HT-29 (cell line): ENCODE data around the gene SLC43A3. TPM values are rescaled to one million over a fixed set of nuclear protein-coding genes. Genes with fewer than 3 reads are reported as not detected.

Experiments
- DNase-seq: peaks from one replicate; pipeline ENCODE4 v3.0.0-alpha.2; 2015; ENCODE audit warnings: low spot score
- small RNA-seq: library from RNA; depleted of rRNA; stranded (forward); fragments of <200 nt; gene quantifications from one replicate; pipeline ENCODE3, GENCODE V24; 2014
- total RNA-seq: library from RNA; depleted of rRNA; stranded (reverse); fragments of >200 nt; shearing (Covaris generic); gene quantifications from 2 replicates; pipeline ENCODE4 v1.2.3, GENCODE V29; 2014; rRNA removed

SLC43A3 gene
- total RNA-seq, 1 experiment from 2014 or later, result not detected

GRCh38 chr11:57358543-57358961 is 68.4 kb downstream of the SLC43A3 start:
- DNase-seq, result no peak

GRCh38 chr11:57357856-57358255 is 69.1 kb downstream of the SLC43A3 start:
- DNase-seq, result no peak

- no peak for DNase-seq
Observed at GRCh38 chr11:57357310-57357709, 69.6 kb downstream of the SLC43A3 start.

Small RNA genes within 50 kb of the gene (small RNA-seq; reads per million reads assigned to genes)
- gene RNA5SP341, result not detected

Other genes starting within 250 kb of the SLC43A3 start
- not detected in 2 replicates for gene LRRC55, start 245.2 kb downstream of the SLC43A3 start, total RNA-seq
- gene APLNR, start 189.9 kb downstream of the SLC43A3 start, total RNA-seq, result not detected in 2 replicates
- 113 and 129 TPM in 2 replicates for gene TNKS1BP1, start 102.2 kb downstream of the SLC43A3 start, total RNA-seq
- 181 and 210 TPM in 2 replicates for gene SSRP1, start 91.2 kb downstream of the SLC43A3 start, total RNA-seq
- gene P2RX3, start 88.8 kb downstream of the SLC43A3 start, total RNA-seq, result not detected in 2 replicates
- not detected in 2 replicates for gene PRG3, start 46.0 kb downstream of the SLC43A3 start, total RNA-seq
- gene PRG2, start 36.5 kb downstream of the SLC43A3 start, total RNA-seq, result not detected in 2 replicates
- gene RTN4RL2, start 33.4 kb upstream of the SLC43A3 start, total RNA-seq, result 0.79 and 1.1 TPM in 2 replicates
- gene SLC43A1, start 88.6 kb upstream of the SLC43A3 start, total RNA-seq, result 47.7 and 60.8 TPM in 2 replicates
- gene TIMM10, start 103.6 kb upstream of the SLC43A3 start, total RNA-seq, result 133 and 143 TPM in 2 replicates
- gene SMTNL1, start 110.5 kb upstream of the SLC43A3 start, total RNA-seq, result not detected in 2 replicates
- gene UBE2L6, start 140.6 kb upstream of the SLC43A3 start, total RNA-seq, result 1.3 and 3.5 TPM in 2 replicates
- not detected in 2 replicates for gene SERPING1, start 170.6 kb upstream of the SLC43A3 start, total RNA-seq
- not detected in 2 replicates for gene YPEL4, start 222.8 kb upstream of the SLC43A3 start, total RNA-seq
- 19.1 and 19.8 TPM in 2 replicates for gene CLP1, start 230.6 kb upstream of the SLC43A3 start, total RNA-seq
- 63.0 and 65.9 TPM in 2 replicates for gene ZDHHC5, start 241.0 kb upstream of the SLC43A3 start, total RNA-seq